Mesendoderm (in vitro differentiated cells): ENCODE results near the gene ZNF8.
"Not testable (repeated sequence)": the region's sequence is repeated elsewhere in the genome, so short reads cannot be mapped to it uniquely, and the experiment has no call there.

Source experiments
- DNase-seq: peaks from one replicate; pipeline ENCODE4 v3.0.0; 2013
- H2AK5ac ChIP-seq: 2 replicates; pipeline ENCODE4 v1.6.1; 2013; ENCODE audit warnings: low read length, inconsistent platforms
- H2BK120ac ChIP-seq: 2 replicates; pipeline ENCODE4 v1.6.1; 2013; ENCODE audit warnings: low read depth, mild to moderate bottlenecking, low read length, moderate library complexity, mixed read lengths
- H2BK15ac ChIP-seq: replicated peaks from 2 replicates; pipeline ENCODE4 v1.6.1; 2013; ENCODE audit warnings: low read depth, mild to moderate bottlenecking, moderate library complexity
- H2BK5ac ChIP-seq: 2 replicates; pipeline ENCODE4 v1.6.1; 2013; ENCODE audit warnings: low read length, inconsistent platforms
- H3K18ac ChIP-seq: 2 replicates; pipeline ENCODE4 v1.6.1; 2013; ENCODE audit warnings: mild to moderate bottlenecking, low read length, mixed read lengths
- H3K23ac ChIP-seq: one replicate; pipeline ENCODE4 v1.6.1; 2013; ENCODE audit warnings: low read length
- H3K27ac ChIP-seq: 2 replicates; pipeline ENCODE4 v1.5.1; 2013; ENCODE audit warnings: low read depth, mild to moderate bottlenecking, inconsistent platforms, low read length, moderate library complexity
- H3K27me3 ChIP-seq: 2 replicates; pipeline ENCODE4 v1.6.1; 2013; ENCODE audit warnings: low read length, control low read depth, mild to moderate bottlenecking, inconsistent platforms; ENCODE audit not compliant: insufficient read depth, poor library complexity
- H3K36me3 ChIP-seq: 2 replicates; pipeline ENCODE4 v1.6.1; 2013; ENCODE audit warnings: low read length, inconsistent platforms; ENCODE audit not compliant: control insufficient read depth, insufficient read depth
- H3K4ac ChIP-seq: one replicate; pipeline ENCODE4 v1.6.1; 2013; ENCODE audit warnings: low read depth, mild to moderate bottlenecking, low read length, moderate library complexity
- H3K4me1 ChIP-seq: 2 replicates; pipeline ENCODE4 v1.6.1; 2013; ENCODE audit warnings: low read depth, low read length, inconsistent platforms; ENCODE audit not compliant: control insufficient read depth
- H3K4me2 ChIP-seq: 2 replicates; pipeline ENCODE4 v1.6.1; 2013; ENCODE audit warnings: low read length
- H3K4me3 ChIP-seq: 2 replicates; pipeline ENCODE4 v1.5.1; 2013; ENCODE audit warnings: mild to moderate bottlenecking, low read length
- H3K56ac ChIP-seq: one replicate; pipeline ENCODE4 v1.6.1; 2013; ENCODE audit warnings: low read length
- H3K79me1 ChIP-seq: 2 replicates; pipeline ENCODE4 v1.6.1; 2013; ENCODE audit warnings: low read length, inconsistent platforms
- H3K79me2 ChIP-seq: 2 replicates; pipeline ENCODE4 v1.6.1; 2013; ENCODE audit warnings: mild to moderate bottlenecking, low read length; ENCODE audit not compliant: control insufficient read depth, insufficient read depth
- H3K9ac ChIP-seq: 2 replicates; pipeline ENCODE4 v1.6.1; 2013; ENCODE audit warnings: low read length, inconsistent platforms
- H4K5ac ChIP-seq: one replicate; pipeline ENCODE4 v1.6.1; 2013; ENCODE audit warnings: low read length
- H4K8ac ChIP-seq: one replicate; pipeline ENCODE4 v1.6.1; 2013; ENCODE audit warnings: low read depth, mild to moderate bottlenecking, control low read depth, low read length, moderate library complexity
- WGBS: extraction: QIAGEN DNeasy Blood & Tissue Kit; methylation state at CpG from one replicate; pipeline ENCODE4 v1.1.7; 2013; ENCODE audit warnings: low lambda C conversion rate, missing lambda C conversion rate; ENCODE audit not compliant: insufficient coverage; ENCODE audit errors: extremely low coverage; 5-methylcytosine and 5-hydroxymethylcytosine counted together

The ZNF8 gene

DNA sequence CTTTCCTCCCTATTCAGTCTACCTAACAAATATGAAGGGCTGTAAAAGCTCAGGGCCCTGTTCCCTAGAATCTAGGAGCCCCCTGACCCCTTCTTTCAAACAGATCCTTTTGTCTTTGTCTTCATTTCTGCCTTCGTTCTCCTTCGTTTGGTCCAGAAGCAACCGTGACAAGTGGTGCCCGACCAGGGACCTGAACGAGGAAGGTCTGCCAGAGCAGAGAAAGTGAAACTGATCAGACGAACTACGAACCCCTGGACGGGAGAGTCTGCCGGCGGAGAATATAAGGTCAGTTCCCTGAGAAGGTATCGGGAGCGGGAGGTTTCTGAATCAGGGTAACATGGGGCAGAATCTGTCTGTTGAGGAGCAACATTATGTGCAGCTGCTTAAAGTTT, 27.2 kb downstream of the ZNF8 start:
- no peak overlapping the region for H3K18ac ChIP-seq
- H3K27ac ChIP-seq, result no peak overlapping the region

DNA sequence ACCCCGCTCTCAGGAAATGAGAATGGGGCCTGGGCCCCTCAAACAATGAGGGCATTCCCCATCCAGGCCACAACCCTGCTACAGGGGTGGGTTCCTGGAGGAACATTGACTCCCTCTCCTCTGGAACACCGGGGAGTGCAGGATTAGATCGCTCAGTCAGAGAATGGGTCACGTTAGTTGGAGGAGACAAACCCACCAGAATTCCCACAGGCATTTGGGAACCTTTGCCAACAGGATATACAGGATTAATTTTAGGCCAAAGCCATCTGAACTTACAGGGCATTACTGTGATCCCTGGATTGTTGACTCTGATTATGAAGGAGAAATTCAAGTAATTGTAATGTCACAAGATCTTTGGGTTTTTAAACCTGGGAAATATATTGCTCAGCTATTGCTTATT, 29.0 kb downstream of the ZNF8 start:
- Histone ChIP-seq H3K27ac (no peak overlapping the region), H3K4ac (no peak overlapping the region), H4K5ac (no peak overlapping the region), H3K4me1 (peaks cover 3% of the 10 kb centered on the region), H3K36me3 (peaks cover 5% of the 10 kb centered on the region), H2BK5ac (no peak overlapping the region), H2AK5ac (no peak overlapping the region), H2BK15ac (no peak overlapping the region), H2BK120ac (no peak overlapping the region), H4K8ac (no peak overlapping the region), H3K9ac (no peak overlapping the region), H3K56ac (no peak overlapping the region), H3K4me2 (no peak overlapping the region), H3K23ac (no peak overlapping the region), H3K79me1 (peaks cover 10% of the 10 kb centered on the region), H3K4me3 (no peak overlapping the region), H3K27me3 (no peaks in the 10 kb centered on the region), H3K18ac (no peak overlapping the region), H3K79me2 (peaks cover 4% of the 10 kb centered on the region)
- no peak for DNase-seq
- no CpG with 5 or more reads among the region's 4 CpGs for WGBS

More for the DNA sequence above, 27.2 kb downstream of the ZNF8 start:
- H4K5ac ChIP-seq, result no peak overlapping the region
- H3K4me1 ChIP-seq, result peaks cover 3% of the 10 kb centered on the region
- H2AK5ac ChIP-seq, result no peak overlapping the region
- no peak overlapping the region for H4K8ac ChIP-seq
- H2BK15ac ChIP-seq, result no peak overlapping the region
- DNase-seq, result no peak
- H3K4ac ChIP-seq, result no peak overlapping the region
- H3K56ac ChIP-seq, result peak overlapping the region; percentile 95
- H2BK5ac ChIP-seq, result no peak overlapping the region
- peaks cover 2% of the 10 kb centered on the region for H3K36me3 ChIP-seq
- peak overlapping the region; percentile 65 for H3K4me3 ChIP-seq
- peak overlapping the region; percentile 47 for H3K4me2 ChIP-seq
- peak overlapping the region; percentile 78 for H3K9ac ChIP-seq
- peaks cover 13% of the 10 kb centered on the region for H3K79me1 ChIP-seq
- H3K79me2 ChIP-seq, result peaks cover 4% of the 10 kb centered on the region
- H3K23ac ChIP-seq, result no peak overlapping the region
- no peak overlapping the region for H2BK120ac ChIP-seq
- H3K27me3 ChIP-seq, result no peaks in the 10 kb centered on the region
- no CpG with 5 or more reads among the region's 12 CpGs for WGBS

DNA sequence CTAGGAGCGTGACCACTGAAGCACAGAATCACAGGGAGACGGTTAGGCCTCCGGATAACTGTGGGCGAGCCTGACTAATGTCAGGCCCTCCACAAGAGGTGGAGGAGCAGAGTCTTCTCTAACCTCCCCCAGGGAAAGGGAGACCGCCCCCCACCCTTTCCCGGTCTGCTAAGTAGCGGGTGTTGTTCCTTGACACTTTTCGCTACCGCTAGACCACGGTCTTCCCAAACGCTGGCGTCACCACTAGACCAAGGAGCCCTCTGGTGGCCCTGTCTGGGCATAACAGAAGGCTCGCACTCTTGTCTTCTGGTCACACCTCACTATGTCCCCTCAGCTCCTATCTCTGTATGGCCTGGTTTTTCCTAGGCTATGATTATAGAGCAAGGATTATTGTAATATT, 31.9 kb downstream of the ZNF8 start:
- not testable (repeated sequence) for H2AK5ac ChIP-seq, H3K27ac ChIP-seq, H3K4me3 ChIP-seq, H3K79me1 ChIP-seq, H4K8ac ChIP-seq, H4K5ac ChIP-seq, H3K79me2 ChIP-seq, H2BK15ac ChIP-seq, H3K4ac ChIP-seq, H3K23ac ChIP-seq, H3K36me3 ChIP-seq, H3K56ac ChIP-seq, H2BK120ac ChIP-seq, H3K18ac ChIP-seq, H3K27me3 ChIP-seq, H3K4me1 ChIP-seq, H2BK5ac ChIP-seq, H3K4me2 ChIP-seq, H3K9ac ChIP-seq
- WGBS, result no CpG with 5 or more reads among the region's 13 CpGs
- peak; percentile 76 for DNase-seq

DNA sequence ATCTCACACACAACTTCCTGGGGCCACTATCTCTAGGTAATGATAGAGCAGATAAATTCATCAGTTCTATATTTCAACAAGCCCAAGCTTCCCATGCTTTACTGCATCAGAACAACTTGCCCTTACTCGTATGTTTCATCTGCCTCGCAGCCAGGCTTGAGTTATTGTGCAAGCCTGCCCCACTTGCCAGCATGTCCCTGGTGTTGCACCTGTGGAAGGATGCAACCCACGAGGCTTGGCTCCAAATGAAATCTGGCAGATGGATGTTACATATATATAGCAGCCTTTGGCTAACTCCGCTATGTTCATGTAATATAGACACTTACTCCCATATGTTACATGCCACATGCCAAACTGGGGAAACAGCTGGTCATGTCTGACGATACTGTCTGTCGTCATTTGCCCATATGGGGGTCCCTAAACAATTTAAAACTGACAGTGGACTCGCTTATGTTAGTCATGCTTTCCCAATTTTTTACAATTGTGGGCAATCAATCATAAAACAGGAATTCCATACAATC, 32.6 kb downstream of the ZNF8 start:
- H2BK120ac ChIP-seq, result no peak overlapping the region
- H3K27ac ChIP-seq, result no peak overlapping the region
- H3K23ac ChIP-seq, result no peak overlapping the region
- H3K56ac ChIP-seq, result no peak overlapping the region
- H3K4ac ChIP-seq, result no peak overlapping the region
- H3K27me3 ChIP-seq, result no peaks in the 10 kb centered on the region
- peaks cover 6% of the 10 kb centered on the region for H3K79me1 ChIP-seq
- no peak overlapping the region for H3K9ac ChIP-seq
- DNase-seq, result no peak
- H2AK5ac ChIP-seq, result no peak overlapping the region
- no peaks in the 10 kb centered on the region for H3K4me1 ChIP-seq
- no peak overlapping the region for H2BK15ac ChIP-seq
- H3K18ac ChIP-seq, result no peak overlapping the region
- peaks cover 6% of the 10 kb centered on the region for H3K36me3 ChIP-seq
- no peak overlapping the region for H4K5ac ChIP-seq
- no peak overlapping the region for H3K4me3 ChIP-seq
- no peak overlapping the region for H4K8ac ChIP-seq
- WGBS, result no CpG with 5 or more reads among the region's 7 CpGs
- H2BK5ac ChIP-seq, result no peak overlapping the region
- no peaks in the 10 kb centered on the region for H3K79me2 ChIP-seq
- no peak overlapping the region for H3K4me2 ChIP-seq

DNA sequence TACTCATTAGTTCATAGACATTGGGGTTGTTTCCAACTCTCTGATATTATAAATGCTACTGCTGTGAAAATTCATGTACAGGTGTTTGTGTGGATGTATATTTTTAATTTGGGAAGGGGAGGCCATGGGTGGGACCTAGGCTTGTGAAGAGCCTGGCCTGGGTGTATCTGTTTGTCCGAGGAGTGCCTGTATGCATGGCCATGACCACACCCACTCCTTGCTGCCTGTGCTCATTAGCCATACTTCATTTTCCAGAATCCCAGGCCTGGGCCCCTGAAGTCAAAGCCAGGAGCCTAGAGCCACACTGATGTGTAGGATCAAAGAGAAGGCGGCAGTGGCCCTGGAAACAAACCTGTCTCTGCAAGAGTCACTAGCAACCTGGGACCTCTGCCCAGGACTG, 36.8 kb downstream of the ZNF8 start:
- Histone ChIP-seq H4K8ac (no peak overlapping the region), H2BK15ac (no peak overlapping the region), H3K4me3 (no peak overlapping the region), H3K4me2 (no peak overlapping the region), H3K36me3 (peaks cover 4% of the 10 kb centered on the region), H3K79me2 (no peaks in the 10 kb centered on the region), H3K4me1 (no peaks in the 10 kb centered on the region), H3K56ac (no peak overlapping the region), H3K18ac (no peak overlapping the region), H3K27ac (no peak overlapping the region), H2BK120ac (no peak overlapping the region), H2AK5ac (no peak overlapping the region), H3K4ac (no peak overlapping the region), H3K23ac (no peak overlapping the region), H3K9ac (no peak overlapping the region), H2BK5ac (no peak overlapping the region), H3K27me3 (no peaks in the 10 kb centered on the region), H3K79me1 (peaks cover 2% of the 10 kb centered on the region), H4K5ac (no peak overlapping the region)
- DNase-seq, result no peak
- no CpG with 5 or more reads among the region's 2 CpGs for WGBS

DNA sequence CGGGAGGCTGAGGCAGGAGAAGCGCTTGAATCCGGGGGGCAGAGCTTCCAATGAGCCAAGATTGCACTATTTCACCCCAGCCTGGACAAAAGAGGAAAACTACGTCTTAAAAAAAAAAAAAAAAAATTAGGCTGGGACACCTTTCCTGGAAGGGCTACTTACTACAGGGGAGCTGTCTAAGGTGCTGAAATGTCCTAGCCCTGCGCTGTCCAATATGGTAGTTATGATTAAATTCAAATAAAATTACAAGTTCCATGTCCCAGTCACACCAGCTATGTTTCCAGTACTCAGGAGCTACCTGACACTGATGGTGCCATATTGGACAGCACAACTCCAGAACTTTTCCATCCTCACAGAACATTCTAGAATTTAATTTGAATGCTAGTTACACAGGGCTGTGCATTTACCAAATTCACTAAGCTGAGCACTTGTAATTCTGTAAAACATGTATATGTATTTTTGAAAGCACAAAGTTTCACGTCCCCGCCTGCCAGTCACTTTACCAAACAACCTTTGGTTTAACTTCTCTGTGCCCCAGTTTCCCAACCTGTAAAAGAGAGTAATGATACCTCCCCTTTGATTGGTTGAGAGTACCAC, 38.8 kb downstream of the ZNF8 start:
- no peak overlapping the region for H3K18ac ChIP-seq
- no peaks in the 10 kb centered on the region for H3K27me3 ChIP-seq
- H2BK120ac ChIP-seq, result no peak overlapping the region
- H4K5ac ChIP-seq, result no peak overlapping the region
- no CpG with 5 or more reads among the region's 7 CpGs for WGBS
- no peak overlapping the region for H3K4ac ChIP-seq
- no peaks in the 10 kb centered on the region for H3K79me1 ChIP-seq
- peak; percentile 42 for DNase-seq
- H2BK5ac ChIP-seq, result no peak overlapping the region
- no peak overlapping the region for H2BK15ac ChIP-seq
- no peak overlapping the region for H3K23ac ChIP-seq
- no peak overlapping the region for H3K4me2 ChIP-seq
- H3K4me1 ChIP-seq, result no peaks in the 10 kb centered on the region
- H3K27ac ChIP-seq, result no peak overlapping the region
- no peak overlapping the region for H4K8ac ChIP-seq
- H3K36me3 ChIP-seq, result peaks cover 1% of the 10 kb centered on the region
- H3K9ac ChIP-seq, result no peak overlapping the region
- no peaks in the 10 kb centered on the region for H3K79me2 ChIP-seq
- no peak overlapping the region for H2AK5ac ChIP-seq
- no peak overlapping the region for H3K56ac ChIP-seq
- H3K4me3 ChIP-seq, result no peak overlapping the region
